GM21737 (cell line): Measurements from ENCODE around the gene SPOCK1.

Experiments used
- ATAC-seq: cut with Tn5 transposase; IDR thresholded peaks from one replicate; pipeline ENCODE4 v1.9.1; 2021; ENCODE audit warnings: mild to moderate bottlenecking, moderate library complexity; ENCODE audit not compliant: unreplicated experiment

Gene SPOCK1

GRCh38 chr5:137336161-137336560 lies 163.0 kb downstream of the SPOCK1 start:
- no peak for ATAC-seq

GRCh38 chr5:137335493-137335892 lies 163.6 kb downstream of the SPOCK1 start:
- ATAC-seq = no peak

GRCh38 chr5:137333928-137334327 lies 165.2 kb downstream of the SPOCK1 start:
- no peak for ATAC-seq

- ATAC-seq = no peak
Observed at GRCh38 chr5:137333475-137333874, 165.7 kb downstream of the SPOCK1 start.

GRCh38 chr5:137332296-137332695 lies 166.8 kb downstream of the SPOCK1 start:
- no peak for ATAC-seq

- ATAC-seq = no peak
Observed at GRCh38 chr5:137329586-137330296, 169.4 kb downstream of the SPOCK1 start.

- no peak for ATAC-seq
Observed at GRCh38 chr5:137328991-137329390, 170.1 kb downstream of the SPOCK1 start.

GRCh38 chr5:137328463-137328862 lies 170.7 kb downstream of the SPOCK1 start:
- no peak for ATAC-seq

- ATAC-seq = no peak
Observed at GRCh38 chr5:137325721-137326120, 173.4 kb downstream of the SPOCK1 start.

GRCh38 chr5:137320056-137321045 lies 178.8 kb downstream of the SPOCK1 start:
- ATAC-seq = no peak

GRCh38 chr5:137318027-137318426 lies 181.1 kb downstream of the SPOCK1 start:
- no peak for ATAC-seq

- no peak for ATAC-seq
Observed at GRCh38 chr5:137316346-137316736, 182.8 kb downstream of the SPOCK1 start.

- ATAC-seq = no peak
Observed at GRCh38 chr5:137315534-137316345, 183.4 kb downstream of the SPOCK1 start.

GRCh38 chr5:137315109-137315508 lies 184.0 kb downstream of the SPOCK1 start:
- no peak for ATAC-seq

- ATAC-seq = no peak
Observed at GRCh38 chr5:137313526-137314175, 185.5 kb downstream of the SPOCK1 start.

- no peak for ATAC-seq
Observed at GRCh38 chr5:137312011-137312410, 187.1 kb downstream of the SPOCK1 start.

- ATAC-seq = no peak
Observed at GRCh38 chr5:137310051-137310730, 188.9 kb downstream of the SPOCK1 start.

GRCh38 chr5:137309290-137309689 lies 189.8 kb downstream of the SPOCK1 start:
- ATAC-seq = no peak

GRCh38 chr5:137308311-137308710 lies 190.8 kb downstream of the SPOCK1 start:
- no peak for ATAC-seq

GRCh38 chr5:137306903-137307302 lies 192.2 kb downstream of the SPOCK1 start:
- ATAC-seq = no peak
